Ishikawa (cell line): Measurements from ENCODE around the gene TMPRSS4.

Source experiments
- CEBPB ChIP-seq: IDR thresholded peaks from 2 replicates; pipeline ENCODE4 v1.6.1; 2012
- CREB1 ChIP-seq: IDR thresholded peaks from 2 replicates; pipeline ENCODE4 v1.6.1; 2012; ENCODE audit warnings: low read depth
- EGR1 ChIP-seq: IDR thresholded peaks from 2 replicates; pipeline ENCODE4 v1.6.1; 2012
- EP300 ChIP-seq: IDR thresholded peaks from 2 replicates; pipeline ENCODE4 v1.6.1; 2012; ENCODE audit warnings: borderline replicate concordance
- FOXM1 ChIP-seq: IDR thresholded peaks from 2 replicates; pipeline ENCODE4 v1.6.1; 2012; ENCODE audit warnings: low read depth, borderline replicate concordance
- MAX ChIP-seq: IDR thresholded peaks from 2 replicates; pipeline ENCODE4 v1.6.1; 2012
- NFIC ChIP-seq: IDR thresholded peaks from 2 replicates; pipeline ENCODE4 v1.6.1; 2012
- RAD21 ChIP-seq: IDR thresholded peaks from 2 replicates; pipeline ENCODE4 v1.6.1; 2012; ENCODE audit warnings: low read depth
- REST ChIP-seq: IDR thresholded peaks from 2 replicates; pipeline ENCODE4 v1.6.1; 2012; ENCODE audit warnings: low read depth, mild to moderate bottlenecking
- TAF1 ChIP-seq: IDR thresholded peaks from 2 replicates; pipeline ENCODE4 v1.6.1; 2012; ENCODE audit warnings: low read depth, mild to moderate bottlenecking
- TCF12 ChIP-seq: IDR thresholded peaks from 2 replicates; pipeline ENCODE4 v1.6.1; 2012; ENCODE audit warnings: low read depth
- TEAD4 ChIP-seq: IDR thresholded peaks from 2 replicates; pipeline ENCODE4 v1.6.1; 2012
- YY1 ChIP-seq: IDR thresholded peaks from 2 replicates; pipeline ENCODE4 v1.6.1; 2012; ENCODE audit warnings: low read depth
- ZBTB7A ChIP-seq: IDR thresholded peaks from 2 replicates; pipeline ENCODE4 v1.6.1; 2012; ENCODE audit warnings: low read depth
- TF ChIP-seq, protein P1 (sequence below): IDR thresholded peaks from 2 replicates; pipeline ENCODE4 v1.6.1; 2012

The TMPRSS4 gene

GRCh38 chr11:118042141-118042540 lies 34.7 kb upstream of the TMPRSS4 start:
- TF ChIP-seq REST, result no peak
- no peak for TF ChIP-seq TAF1
- no peak for TF ChIP-seq CEBPB
- no peak for TF ChIP-seq TCF12
- no peak for TF ChIP-seq RAD21
- TF ChIP-seq ZBTB7A, result no peak
- no peak for TF ChIP-seq FOXM1
- no peak for TF ChIP-seq MAX
- TF ChIP-seq, protein P1, sequence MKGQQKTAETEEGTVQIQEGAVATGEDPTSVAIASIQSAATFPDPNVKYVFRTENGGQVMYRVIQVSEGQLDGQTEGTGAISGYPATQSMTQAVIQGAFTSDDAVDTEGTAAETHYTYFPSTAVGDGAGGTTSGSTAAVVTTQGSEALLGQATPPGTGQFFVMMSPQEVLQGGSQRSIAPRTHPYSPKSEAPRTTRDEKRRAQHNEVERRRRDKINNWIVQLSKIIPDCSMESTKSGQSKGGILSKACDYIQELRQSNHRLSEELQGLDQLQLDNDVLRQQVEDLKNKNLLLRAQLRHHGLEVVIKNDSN, result no peak
- TF ChIP-seq NFIC, result no peak
- no peak for TF ChIP-seq TEAD4
- no peak for TF ChIP-seq CREB1
- TF ChIP-seq EP300, result no peak
- no peak for TF ChIP-seq YY1

- TF ChIP-seq EP300 (no peak), CREB1 (no peak), REST (no peak), EGR1 (no peak), MAX (no peak), ZBTB7A (no peak), RAD21 (no peak), TCF12 (no peak), TAF1 (no peak), NFIC (no peak), CEBPB (no peak), FOXM1 (no peak), YY1 (no peak), TEAD4 (no peak)
- TF ChIP-seq, protein P1, result no peak
Observed at GRCh38 chr11:118042796-118043195, 34.1 kb upstream of the TMPRSS4 start.

DNA sequence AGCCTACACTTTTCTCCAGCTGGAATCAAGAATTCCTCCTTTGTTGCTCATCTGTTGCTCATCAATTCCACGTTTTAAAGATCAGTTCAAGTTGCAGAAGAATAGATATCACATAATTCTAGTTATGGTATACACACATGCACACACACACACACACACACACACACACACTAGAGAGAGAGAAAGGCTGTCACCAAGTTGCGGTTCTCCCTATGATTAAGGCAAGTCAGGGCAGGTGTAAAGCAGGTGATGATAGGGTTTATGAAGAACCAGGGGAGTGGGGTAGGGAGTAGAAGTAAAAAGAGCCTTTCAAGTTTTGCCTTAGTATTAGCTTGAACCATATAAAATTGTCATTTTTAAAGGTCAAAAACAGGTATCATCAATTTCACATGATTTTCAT lies 31.7 kb upstream of the TMPRSS4 start:
- TF ChIP-seq REST (no peak), TCF12 (no peak), EGR1 (no peak), FOXM1 (no peak), TEAD4 (no peak)

- TF ChIP-seq TAF1, result no peak
- no peak for TF ChIP-seq TCF12
- TF ChIP-seq MAX, result no peak
- TF ChIP-seq EGR1, result no peak
- no peak for TF ChIP-seq ZBTB7A
- no peak for TF ChIP-seq TEAD4
- TF ChIP-seq REST, result no peak
- no peak for TF ChIP-seq RAD21
- no peak for TF ChIP-seq YY1
- no peak for TF ChIP-seq EP300
- TF ChIP-seq NFIC, result no peak
- TF ChIP-seq, protein P1, result no peak
- TF ChIP-seq CREB1, result no peak
- no peak for TF ChIP-seq FOXM1
- no peak for TF ChIP-seq CEBPB
Observed at GRCh38 chr11:118046051-118046963, 30.6 kb upstream of the TMPRSS4 start.
